IPS-18a (cell line): Measurements from ENCODE around the gene CSNK1A1.
"Not testable (repeated sequence)": the region's sequence is repeated elsewhere in the genome, so short reads cannot be mapped to it uniquely, and the experiment has no call there.

Experiments used
- H3K27ac ChIP-seq: one replicate; pipeline ENCODE4 v1.5.1; 2013; ENCODE audit warnings: low read length
- H3K27me3 ChIP-seq: one replicate; pipeline ENCODE4 v1.6.1; 2013; ENCODE audit warnings: mild to moderate bottlenecking, low read length; ENCODE audit not compliant: control insufficient read depth, insufficient read depth
- H3K36me3 ChIP-seq: one replicate; pipeline ENCODE4 v1.6.1; 2013; ENCODE audit warnings: low read depth, low read length; ENCODE audit not compliant: control insufficient read depth
- H3K4me1 ChIP-seq: one replicate; pipeline ENCODE4 v1.6.1; 2013; ENCODE audit warnings: low read depth, low read length; ENCODE audit not compliant: control insufficient read depth
- H3K4me3 ChIP-seq: one replicate; pipeline ENCODE4 v1.5.1; 2013; ENCODE audit warnings: low read length
- H3K9ac ChIP-seq: one replicate; pipeline ENCODE4 v1.6.1; 2013; ENCODE audit warnings: mild to moderate bottlenecking, low read length, moderate library complexity
- H3K9me3 ChIP-seq: one replicate; pipeline ENCODE4 v1.6.1; 2013; ENCODE audit warnings: low read depth, low read length; ENCODE audit not compliant: control insufficient read depth

CSNK1A1 gene

DNA sequence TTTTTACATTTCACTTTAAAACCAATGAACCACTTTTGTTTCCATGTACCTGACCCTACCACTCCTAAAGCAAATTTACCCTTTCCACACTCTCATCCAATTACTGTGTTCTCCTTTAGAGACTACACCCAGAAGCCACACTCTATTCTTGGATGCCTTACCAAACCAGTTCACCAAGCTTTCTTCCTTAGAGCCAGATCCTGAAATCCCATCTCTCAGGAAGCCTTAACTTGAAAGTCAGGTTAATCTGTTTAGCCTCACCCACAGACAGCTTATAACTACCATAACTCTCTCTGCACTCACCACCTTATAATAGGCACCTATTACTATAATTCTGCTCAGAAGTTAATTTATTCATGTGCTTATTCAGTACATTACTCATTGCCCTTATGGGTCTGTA is 4.3 kb downstream of the CSNK1A1 start:
- Histone ChIP-seq H3K36me3 (peaks cover 60% of the 10 kb centered on the region), H3K9ac (no peak overlapping the region), H3K4me3 (peak overlapping the region; percentile 15), H3K27me3 (no peaks in the 10 kb centered on the region), H3K27ac (no peak overlapping the region), H3K4me1 (peaks cover 14% of the 10 kb centered on the region), H3K9me3 (no peaks in the 10 kb centered on the region)

DNA sequence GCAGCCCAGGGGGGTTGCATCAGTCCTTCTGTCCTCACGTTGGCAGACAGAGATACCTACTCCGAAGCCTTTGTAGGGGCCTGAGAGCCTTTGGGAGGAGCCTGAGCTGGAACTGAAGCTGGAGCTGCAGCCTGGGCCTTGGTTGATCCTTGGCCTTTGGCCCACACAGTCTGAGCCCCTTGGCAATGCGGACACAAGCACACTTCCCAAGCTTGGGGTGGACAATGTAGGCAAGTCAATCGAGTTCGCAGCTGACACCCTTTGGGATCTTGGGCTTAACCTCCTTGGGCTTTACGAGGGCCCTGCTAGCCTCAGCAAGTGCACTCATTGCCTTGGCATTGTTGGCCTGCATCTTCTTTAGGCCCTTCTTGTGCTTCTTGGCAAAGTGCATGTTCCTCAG is 5.9 kb downstream of the CSNK1A1 start:
- H3K27me3 ChIP-seq = no peaks in the 10 kb centered on the region
- H3K4me3 ChIP-seq = no peak overlapping the region
- no peaks in the 10 kb centered on the region for H3K9me3 ChIP-seq
- H3K9ac ChIP-seq = no peak overlapping the region
- H3K4me1 ChIP-seq = peaks cover 14% of the 10 kb centered on the region
- peaks cover 60% of the 10 kb centered on the region for H3K36me3 ChIP-seq
- no peak overlapping the region for H3K27ac ChIP-seq

DNA sequence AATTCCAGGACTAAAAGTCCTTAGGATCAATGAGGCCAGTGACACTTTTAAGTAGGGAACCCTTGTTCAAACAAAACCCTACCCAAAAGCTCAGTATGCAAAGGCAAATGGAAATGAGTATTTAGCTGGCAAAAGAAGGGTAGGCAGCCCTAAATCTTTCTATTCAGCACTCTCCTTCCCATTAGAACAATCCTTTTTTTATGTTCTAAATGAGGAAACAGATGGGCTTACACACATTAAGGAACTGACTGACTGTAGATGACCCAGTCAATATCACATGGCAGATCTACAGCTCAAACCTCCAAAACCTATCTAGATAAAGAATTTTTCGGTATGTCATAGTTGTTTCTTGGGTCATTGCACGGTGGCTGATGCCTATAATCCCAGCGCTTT is 7.2 kb downstream of the CSNK1A1 start:
- Histone ChIP-seq H3K27ac (no peak overlapping the region), H3K36me3 (peaks cover 58% of the 10 kb centered on the region), H3K4me3 (no peak overlapping the region), H3K9ac (no peak overlapping the region), H3K27me3 (no peaks in the 10 kb centered on the region), H3K4me1 (peaks cover 12% of the 10 kb centered on the region), H3K9me3 (no peaks in the 10 kb centered on the region)

DNA sequence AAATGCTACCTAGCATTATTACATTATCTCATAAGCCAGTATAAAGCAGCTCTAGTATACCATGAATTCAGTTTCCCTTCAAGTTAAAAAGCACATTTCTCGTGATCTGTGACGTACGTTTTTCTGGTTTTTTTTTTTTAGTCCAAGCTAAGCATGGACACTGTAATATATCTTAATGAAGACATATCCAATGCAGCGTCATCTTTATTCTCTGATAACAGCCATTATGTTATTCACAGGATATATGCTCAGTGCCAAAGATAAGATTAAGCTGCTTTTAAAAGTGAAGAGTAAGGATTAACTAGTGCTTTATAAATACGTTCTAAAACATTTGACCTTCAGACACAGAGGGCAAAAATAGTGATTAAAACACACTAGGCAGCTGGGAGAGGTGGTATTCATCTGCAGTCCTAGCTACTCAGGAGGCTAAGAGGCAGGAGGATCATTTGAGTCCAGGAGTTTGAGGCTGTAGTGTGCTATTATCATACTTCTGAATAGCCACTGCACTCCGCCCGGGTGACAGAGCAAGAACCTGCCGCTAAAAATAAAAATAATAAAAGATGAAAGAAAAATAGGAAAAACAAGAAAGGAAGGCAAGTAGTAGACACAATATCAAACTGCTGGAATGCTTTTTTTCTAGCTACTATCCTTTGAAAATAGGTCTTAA is 7.7 kb downstream of the CSNK1A1 start:
- peaks cover 9% of the 10 kb centered on the region for H3K4me1 ChIP-seq
- H3K36me3 ChIP-seq = peaks cover 57% of the 10 kb centered on the region
- no peak overlapping the region for H3K27ac ChIP-seq

DNA sequence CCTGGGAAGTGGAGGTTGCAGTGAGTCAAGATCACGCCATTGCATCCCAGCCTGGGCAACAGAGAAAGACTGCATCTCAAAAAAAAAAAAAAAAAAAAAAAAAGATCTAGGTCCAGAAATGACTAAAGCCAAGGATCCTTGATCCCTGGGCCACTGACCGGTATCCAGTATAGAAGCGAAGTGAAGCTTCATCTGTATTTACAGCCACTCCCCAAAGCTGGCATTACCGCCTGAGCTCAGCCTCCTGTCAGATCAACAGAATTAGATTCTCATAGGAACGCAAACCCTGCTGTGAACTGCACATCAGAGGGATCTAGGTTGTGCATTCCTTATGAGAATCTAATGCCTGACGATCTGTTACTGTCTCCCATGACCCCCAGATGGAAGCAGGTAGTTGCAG is 9.3 kb downstream of the CSNK1A1 start:
- no peak overlapping the region for H3K9ac ChIP-seq

More for the DNA sequence above, 7.7 kb downstream of the CSNK1A1 start:
- Histone ChIP-seq H3K4me3 (no peak overlapping the region), H3K9me3 (no peaks in the 10 kb centered on the region), H3K27me3 (no peaks in the 10 kb centered on the region), H3K9ac (no peak overlapping the region)

DNA sequence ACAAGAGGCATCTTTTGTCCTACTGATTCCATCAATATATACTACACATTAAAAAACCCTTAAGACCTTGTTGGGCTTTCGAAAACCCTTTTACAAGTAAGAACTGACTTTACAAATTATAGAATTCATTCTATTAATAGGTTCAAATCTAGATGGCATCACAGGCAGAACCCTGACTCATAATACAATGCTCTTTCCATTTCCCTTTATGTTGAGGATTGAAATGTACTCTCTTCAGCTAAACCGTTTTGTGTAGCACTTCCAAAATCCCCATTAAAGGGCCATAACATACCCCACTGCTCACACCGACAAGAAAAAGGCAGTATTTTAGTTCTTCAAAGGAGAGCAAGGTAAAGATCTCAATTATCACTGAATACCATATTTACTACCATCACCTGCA is 11.2 kb downstream of the CSNK1A1 start:
- Histone ChIP-seq H3K9ac (no peak overlapping the region), H3K27me3 (no peaks in the 10 kb centered on the region), H3K36me3 (peaks cover 38% of the 10 kb centered on the region), H3K27ac (no peak overlapping the region), H3K4me1 (no peaks in the 10 kb centered on the region), H3K9me3 (no peaks in the 10 kb centered on the region), H3K4me3 (no peak overlapping the region)

More for the DNA sequence above, 9.3 kb downstream of the CSNK1A1 start:
- Histone ChIP-seq H3K27ac (no peak overlapping the region), H3K27me3 (no peaks in the 10 kb centered on the region), H3K9me3 (no peaks in the 10 kb centered on the region), H3K4me3 (no peak overlapping the region), H3K36me3 (peaks cover 48% of the 10 kb centered on the region), H3K4me1 (peaks cover 3% of the 10 kb centered on the region)

DNA sequence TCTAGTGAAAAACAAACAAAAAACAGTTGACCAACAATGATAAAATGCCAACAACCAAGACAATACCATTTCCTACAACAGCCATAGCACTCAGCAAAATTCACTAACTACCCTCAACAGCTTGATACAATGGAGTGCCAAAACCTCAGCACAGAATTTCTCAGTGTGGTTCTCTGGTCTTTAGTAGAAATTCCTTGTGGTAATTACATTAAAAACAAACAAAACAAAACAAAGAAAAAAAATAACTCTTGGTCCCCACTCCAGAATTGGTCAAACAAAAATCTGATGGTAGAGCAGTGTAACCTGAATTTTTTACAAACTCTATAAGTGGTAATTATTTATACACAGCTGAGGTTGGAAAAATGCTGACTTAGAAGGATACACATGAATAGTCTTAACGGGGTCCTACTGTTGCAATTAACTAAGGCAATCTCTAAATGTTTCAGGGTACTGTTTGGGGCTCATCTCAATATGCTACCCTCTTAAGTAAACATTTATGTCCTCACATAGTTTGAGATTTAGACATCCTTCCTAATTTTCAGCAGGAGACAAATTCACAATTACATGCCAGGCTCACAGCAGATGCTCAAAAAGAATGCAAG is 13.8 kb downstream of the CSNK1A1 start:
- Histone ChIP-seq H3K4me1 (no peaks in the 10 kb centered on the region), H3K27ac (no peak overlapping the region), H3K27me3 (no peaks in the 10 kb centered on the region), H3K9ac (no peak overlapping the region), H3K36me3 (peaks cover 20% of the 10 kb centered on the region), H3K9me3 (no peaks in the 10 kb centered on the region), H3K4me3 (no peak overlapping the region)

DNA sequence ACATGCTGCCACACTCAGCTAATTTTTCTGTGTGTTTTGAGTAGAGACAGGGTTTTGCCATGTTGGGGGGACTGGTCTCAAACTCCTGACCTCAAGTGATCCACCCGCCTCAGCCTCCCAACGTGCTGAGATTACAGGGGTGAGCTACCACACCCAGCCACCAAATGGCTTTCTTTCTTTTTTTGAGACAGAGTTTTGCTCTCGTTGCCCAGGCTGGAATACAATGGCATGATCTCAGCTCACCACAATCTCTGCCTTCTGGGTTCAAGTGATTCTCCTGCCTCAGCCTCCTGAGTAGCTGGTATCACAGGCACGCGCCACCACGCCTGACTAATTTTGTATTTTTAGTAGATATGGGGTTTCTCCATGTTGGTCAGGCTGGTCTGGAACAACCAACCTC is 15.5 kb downstream of the CSNK1A1 start:
- not testable (repeated sequence) for H3K4me3 ChIP-seq, H3K27me3 ChIP-seq, H3K27ac ChIP-seq, H3K4me1 ChIP-seq, H3K9me3 ChIP-seq
- Histone ChIP-seq H3K36me3 (peaks cover 20% of the 10 kb centered on the region), H3K9ac (peak overlapping the region; percentile 5)

DNA sequence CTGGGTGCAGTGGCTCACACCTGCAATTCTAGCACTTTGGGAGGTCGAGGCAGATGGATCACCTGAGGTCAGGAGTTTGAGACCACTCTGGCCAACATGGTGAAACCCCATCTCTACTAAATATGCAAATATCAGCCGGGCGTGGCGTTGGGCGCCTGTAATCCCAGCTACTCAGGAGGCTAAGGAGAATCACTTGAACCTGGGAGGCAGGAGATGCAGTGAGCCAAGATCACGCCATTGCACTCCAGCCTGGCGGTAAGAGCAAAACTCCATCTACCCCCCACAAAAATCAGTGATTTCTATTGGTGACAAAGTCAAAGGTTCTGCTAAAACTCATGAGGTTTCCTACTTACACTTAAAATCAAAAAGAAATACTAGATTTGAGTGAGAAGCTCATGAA is 18.8 kb downstream of the CSNK1A1 start:
- H3K36me3 ChIP-seq = peaks cover 12% of the 10 kb centered on the region
- no peaks in the 10 kb centered on the region for H3K27me3 ChIP-seq
- no peak overlapping the region for H3K9ac ChIP-seq
- no peak overlapping the region for H3K27ac ChIP-seq
- H3K9me3 ChIP-seq = no peaks in the 10 kb centered on the region
- H3K4me3 ChIP-seq = no peak overlapping the region
- H3K4me1 ChIP-seq = peaks cover 4% of the 10 kb centered on the region

DNA sequence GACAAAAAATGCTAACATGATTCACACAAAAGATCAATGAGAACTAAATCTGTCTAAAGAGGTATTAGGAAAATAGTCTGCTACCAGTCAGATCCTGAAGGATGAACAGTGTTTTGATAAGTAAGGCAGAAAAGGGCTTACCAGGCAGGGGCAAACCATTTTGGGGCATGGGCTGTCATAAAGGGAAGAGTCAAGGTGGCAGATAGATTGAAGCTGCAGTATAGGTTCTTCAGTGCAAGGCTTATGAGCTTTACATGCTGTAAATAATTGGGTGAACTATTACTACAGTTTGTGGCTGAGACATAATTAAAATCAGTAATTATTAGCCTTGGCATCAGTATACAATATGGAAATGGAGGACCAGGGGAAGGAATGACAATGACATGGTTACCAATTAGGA is 21.8 kb downstream of the CSNK1A1 start:
- Histone ChIP-seq H3K27ac (no peak overlapping the region), H3K36me3 (peaks cover 11% of the 10 kb centered on the region), H3K4me3 (no peak overlapping the region), H3K27me3 (no peaks in the 10 kb centered on the region), H3K4me1 (peaks cover 4% of the 10 kb centered on the region), H3K9me3 (no peaks in the 10 kb centered on the region), H3K9ac (no peak overlapping the region)

DNA sequence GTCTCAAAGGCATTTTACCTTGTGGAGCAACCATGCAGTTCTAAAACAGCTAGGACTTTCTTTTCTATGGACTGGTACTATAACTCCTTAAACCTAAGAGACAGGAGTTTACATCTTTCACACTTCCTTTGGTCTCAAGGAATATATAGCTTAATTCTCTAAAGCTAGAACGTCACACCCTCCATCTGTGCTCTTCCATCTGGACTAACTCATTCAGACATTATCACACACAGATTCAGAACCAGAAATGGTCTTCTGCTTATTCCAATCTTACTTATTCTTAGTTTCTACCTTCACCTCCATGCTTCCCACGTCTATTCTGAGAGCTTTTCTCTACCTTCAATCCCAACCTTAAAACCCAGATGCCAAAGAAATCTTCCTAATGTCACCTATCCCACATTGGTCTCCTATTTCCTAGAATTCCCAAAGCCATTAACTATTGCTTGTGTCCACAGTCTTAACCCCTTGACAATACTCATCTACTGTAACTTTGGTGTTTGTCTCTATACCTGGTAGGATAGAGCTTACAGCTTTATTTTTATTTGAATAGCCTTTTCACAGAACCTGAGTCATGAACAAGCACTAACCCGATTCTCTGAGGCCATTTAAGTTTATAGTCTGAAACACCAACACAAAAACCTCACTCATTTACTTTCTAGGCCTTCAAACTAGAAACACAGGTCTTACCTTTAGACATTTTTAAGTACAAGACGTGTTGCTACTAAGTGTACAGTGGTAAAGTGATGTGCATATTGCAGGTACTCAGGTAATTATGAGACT is 22.8 kb downstream of the CSNK1A1 start:
- Histone ChIP-seq H3K4me3 (no peak overlapping the region), H3K9ac (no peak overlapping the region), H3K27ac (no peak overlapping the region), H3K27me3 (no peaks in the 10 kb centered on the region), H3K36me3 (peaks cover 21% of the 10 kb centered on the region), H3K9me3 (no peaks in the 10 kb centered on the region), H3K4me1 (peaks cover 4% of the 10 kb centered on the region)
